IPS-18c (cell line): Measurements from ENCODE around the gene NTM.

Experiments used
- H3K4me3 ChIP-seq: 2 replicates; pipeline ENCODE4 v1.7.0; 2013; ENCODE audit warnings: low read depth, mild to moderate bottlenecking, low read length, moderate library complexity; ENCODE audit not compliant: insufficient read depth
- H3K9me3 ChIP-seq: one replicate; pipeline ENCODE4 v1.6.1; 2013; ENCODE audit warnings: mild to moderate bottlenecking, low read length, moderate library complexity; ENCODE audit not compliant: control insufficient read depth, insufficient read depth

NTM gene

GRCh38 chr11:131499199-131499598 lies 128.8 kb downstream of the NTM start:
- no peaks in the 10 kb centered on the region for H3K9me3 ChIP-seq
- H3K4me3 ChIP-seq, result no peak overlapping the region

GRCh38 chr11:131503017-131503416 lies 132.6 kb downstream of the NTM start:
- H3K9me3 ChIP-seq, result no peaks in the 10 kb centered on the region

GRCh38 chr11:131504199-131504949 lies 134.0 kb downstream of the NTM start:
- no peak overlapping the region for H3K4me3 ChIP-seq
- no peaks in the 10 kb centered on the region for H3K9me3 ChIP-seq

More at GRCh38 chr11:131503017-131503416, 132.6 kb downstream of the NTM start:
- no peak overlapping the region for H3K4me3 ChIP-seq

GRCh38 chr11:131506348-131506747 lies 135.9 kb downstream of the NTM start:
- H3K9me3 ChIP-seq, result no peaks in the 10 kb centered on the region
- no peak overlapping the region for H3K4me3 ChIP-seq

- no peaks in the 10 kb centered on the region for H3K9me3 ChIP-seq
- no peak overlapping the region for H3K4me3 ChIP-seq
Observed at GRCh38 chr11:131510662-131511061, 140.2 kb downstream of the NTM start.

- no peaks in the 10 kb centered on the region for H3K9me3 ChIP-seq
- no peak overlapping the region for H3K4me3 ChIP-seq
Observed at GRCh38 chr11:131511794-131512193, 141.4 kb downstream of the NTM start.

- Histone ChIP-seq H3K9me3 (no peaks in the 10 kb centered on the region), H3K4me3 (no peak overlapping the region)
Observed at GRCh38 chr11:131512228-131512627, 141.8 kb downstream of the NTM start.

GRCh38 chr11:131514062-131514461 lies 143.6 kb downstream of the NTM start:
- H3K4me3 ChIP-seq, result no peak overlapping the region
- no peaks in the 10 kb centered on the region for H3K9me3 ChIP-seq

GRCh38 chr11:131518305-131518838 lies 148.0 kb downstream of the NTM start:
- no peaks in the 10 kb centered on the region for H3K9me3 ChIP-seq
- no peak overlapping the region for H3K4me3 ChIP-seq

GRCh38 chr11:131522851-131523250 lies 152.4 kb downstream of the NTM start:
- Histone ChIP-seq H3K4me3 (no peak overlapping the region), H3K9me3 (peaks cover 2% of the 10 kb centered on the region)

GRCh38 chr11:131530407-131530806 lies 160.0 kb downstream of the NTM start:
- Histone ChIP-seq H3K4me3 (no peak overlapping the region), H3K9me3 (peaks cover 2% of the 10 kb centered on the region)

GRCh38 chr11:131533149-131533548 lies 162.7 kb downstream of the NTM start:
- H3K4me3 ChIP-seq, result no peak overlapping the region
- H3K9me3 ChIP-seq, result no peaks in the 10 kb centered on the region

GRCh38 chr11:131533998-131534397 lies 163.6 kb downstream of the NTM start:
- H3K4me3 ChIP-seq, result no peak overlapping the region
- no peaks in the 10 kb centered on the region for H3K9me3 ChIP-seq

- H3K9me3 ChIP-seq, result no peaks in the 10 kb centered on the region
- no peak overlapping the region for H3K4me3 ChIP-seq
Observed at GRCh38 chr11:131534611-131535010, 164.2 kb downstream of the NTM start.

- Histone ChIP-seq H3K9me3 (no peaks in the 10 kb centered on the region), H3K4me3 (no peak overlapping the region)
Observed at GRCh38 chr11:131536159-131536558, 165.7 kb downstream of the NTM start.

- Histone ChIP-seq H3K4me3 (no peak overlapping the region), H3K9me3 (no peaks in the 10 kb centered on the region)
Observed at GRCh38 chr11:131537196-131537595, 166.8 kb downstream of the NTM start.

- Histone ChIP-seq H3K9me3 (no peaks in the 10 kb centered on the region), H3K4me3 (no peak overlapping the region)
Observed at GRCh38 chr11:131537748-131538147, 167.3 kb downstream of the NTM start.

- no peaks in the 10 kb centered on the region for H3K9me3 ChIP-seq
- no peak overlapping the region for H3K4me3 ChIP-seq
Observed at GRCh38 chr11:131538322-131538721, 167.9 kb downstream of the NTM start.

- no peaks in the 10 kb centered on the region for H3K9me3 ChIP-seq
- H3K4me3 ChIP-seq, result no peak overlapping the region
Observed at GRCh38 chr11:131540676-131541075, 170.3 kb downstream of the NTM start.
